GM19395 (cell line): ENCODE measurements around the gene TTLL9.
"Not testable (repeated sequence)": the region's sequence is repeated elsewhere in the genome, so short reads cannot be mapped to it uniquely, and the experiment has no call there.

Experiments
- ATAC-seq: cut with Tn5 transposase; IDR thresholded peaks from one replicate; pipeline ENCODE4 v1.9.1; 2021; ENCODE audit warnings: mild to moderate bottlenecking, moderate library complexity; ENCODE audit not compliant: unreplicated experiment

The TTLL9 gene

GRCh38 chr20:31916708-31917107 is 46.3 kb downstream of the TTLL9 start:
- no peak for ATAC-seq

- ATAC-seq, result not testable (repeated sequence)
Observed at GRCh38 chr20:31917962-31918412, 47.6 kb downstream of the TTLL9 start.

DNA sequence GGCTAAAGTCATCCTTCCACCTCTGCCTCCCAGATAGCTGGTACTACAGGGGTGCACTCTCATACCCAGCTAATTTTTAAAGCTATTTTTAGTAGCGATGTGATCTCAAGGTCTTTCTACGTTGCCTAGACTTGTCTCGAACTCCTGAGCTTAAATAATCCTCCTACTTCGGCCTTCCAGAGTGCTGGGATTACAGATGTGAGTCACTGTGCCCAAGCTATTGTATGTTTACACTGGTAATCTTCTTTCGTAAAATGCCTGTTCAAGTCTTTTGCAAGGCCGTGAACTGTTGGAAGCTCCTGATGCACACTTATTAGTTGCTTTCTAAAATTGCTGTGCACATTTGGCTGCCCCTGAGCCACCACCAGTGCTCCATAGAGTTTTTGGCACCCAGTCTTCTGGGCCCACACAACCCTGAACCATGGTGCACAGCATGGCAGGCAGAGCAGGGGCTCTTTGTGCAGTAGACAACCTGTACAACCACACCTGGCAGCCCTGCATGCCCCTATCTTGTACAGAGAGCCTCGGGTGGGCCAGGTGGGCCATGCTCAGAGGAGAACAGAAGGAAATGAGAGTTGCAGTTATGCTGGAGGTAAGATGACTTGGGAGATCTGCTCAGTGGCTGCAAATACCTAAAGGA is 48.2 kb downstream of the TTLL9 start:
- ATAC-seq, result no peak

GRCh38 chr20:31919410-31920155 is 49.1 kb downstream of the TTLL9 start:
- ATAC-seq, result no peak

GRCh38 chr20:31920275-31920855 is 49.9 kb downstream of the TTLL9 start:
- ATAC-seq, result no peak

GRCh38 chr20:31921480-31921879 is 51.0 kb downstream of the TTLL9 start:
- ATAC-seq, result not testable (repeated sequence)

- no peak for ATAC-seq
Observed at GRCh38 chr20:31922181-31922580, 51.7 kb downstream of the TTLL9 start.

GRCh38 chr20:31922588-31922987 is 52.2 kb downstream of the TTLL9 start:
- ATAC-seq, result no peak

GRCh38 chr20:31923388-31924331 is 53.2 kb downstream of the TTLL9 start:
- ATAC-seq, result peak; percentile 62

DNA sequence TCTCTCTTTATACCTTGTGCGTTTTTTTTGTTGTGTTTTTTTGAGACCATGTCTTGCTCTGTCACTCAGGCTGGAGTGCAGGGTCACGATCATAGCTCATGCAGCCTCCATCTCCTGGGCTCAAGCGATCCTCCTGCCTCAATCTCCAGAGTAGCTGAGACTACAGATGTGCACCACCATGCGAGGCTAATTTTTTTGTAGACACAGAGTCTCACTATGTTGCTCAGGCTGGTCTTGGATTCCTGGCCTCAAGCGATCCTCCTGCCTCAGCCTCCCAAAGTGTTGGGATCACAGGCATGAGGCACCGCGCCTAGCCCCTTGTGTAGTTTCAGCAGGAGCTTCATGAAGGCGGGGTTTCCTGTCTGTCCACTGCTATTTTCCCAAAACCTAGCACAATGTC is 54.1 kb downstream of the TTLL9 start:
- no peak for ATAC-seq

DNA sequence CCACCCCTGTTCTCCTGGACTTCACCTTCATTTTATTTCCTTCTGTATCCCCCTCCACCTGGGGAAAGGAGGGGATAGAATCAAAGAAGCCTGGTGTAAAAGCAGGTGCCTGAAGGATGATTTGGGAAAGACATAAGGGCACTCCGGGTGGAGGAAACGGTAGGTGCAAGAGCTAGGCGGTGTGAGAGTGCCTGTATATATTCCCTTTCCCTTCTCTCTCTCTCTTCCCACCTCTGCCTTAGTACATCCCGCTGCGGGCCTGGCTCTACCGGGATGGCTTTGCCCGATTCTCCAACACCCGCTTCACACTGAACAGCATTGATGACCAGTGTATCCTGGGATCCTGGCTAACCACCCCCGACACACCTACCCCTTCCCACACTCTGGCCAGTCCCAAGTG is 55.2 kb downstream of the TTLL9 start:
- no peak for ATAC-seq

DNA sequence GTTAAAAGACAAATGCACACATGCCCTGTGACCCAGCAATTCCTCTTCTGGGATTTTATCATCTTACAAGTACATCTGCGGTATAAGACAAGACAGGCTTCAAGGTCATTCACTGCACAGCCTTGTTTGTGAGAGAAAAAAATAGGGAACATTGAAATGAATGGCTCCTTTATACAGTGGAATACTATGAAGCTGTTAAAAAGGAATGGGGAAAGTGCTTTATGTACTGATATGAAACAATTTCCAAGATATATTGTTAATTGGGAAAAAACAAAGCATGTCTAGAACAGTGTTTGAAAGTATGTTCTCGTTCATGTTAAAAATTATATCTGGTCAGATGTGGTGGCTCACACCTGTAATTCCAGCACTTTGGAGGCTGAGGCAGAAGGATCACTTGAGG is 56.1 kb downstream of the TTLL9 start:
- no peak for ATAC-seq

GRCh38 chr20:31927627-31928159 is 57.3 kb downstream of the TTLL9 start:
- no peak for ATAC-seq

DNA sequence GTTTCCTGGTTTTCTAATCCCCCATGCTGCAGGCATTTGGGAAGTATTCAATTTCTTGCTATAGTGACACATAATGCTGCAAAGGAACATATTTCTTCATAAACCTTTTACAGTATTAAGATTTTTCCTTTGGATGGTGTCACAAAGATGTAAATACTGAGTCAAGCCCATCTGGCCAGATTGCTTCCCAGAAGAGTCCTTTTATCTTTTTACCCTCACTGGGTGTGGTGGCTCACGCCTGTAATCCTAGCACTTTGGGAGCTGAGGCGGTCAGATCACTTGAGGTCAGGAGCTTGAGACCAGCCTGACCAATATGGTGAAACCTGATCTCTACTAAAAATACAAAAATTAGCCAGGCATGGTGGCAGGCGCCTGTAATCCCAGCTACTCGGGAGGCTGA is 59.2 kb downstream of the TTLL9 start:
- ATAC-seq, result not testable (repeated sequence)

GRCh38 chr20:31930779-31931178 is 60.3 kb downstream of the TTLL9 start:
- no peak for ATAC-seq

- ATAC-seq, result no peak
Observed at GRCh38 chr20:31933698-31934097, 63.3 kb downstream of the TTLL9 start.

DNA sequence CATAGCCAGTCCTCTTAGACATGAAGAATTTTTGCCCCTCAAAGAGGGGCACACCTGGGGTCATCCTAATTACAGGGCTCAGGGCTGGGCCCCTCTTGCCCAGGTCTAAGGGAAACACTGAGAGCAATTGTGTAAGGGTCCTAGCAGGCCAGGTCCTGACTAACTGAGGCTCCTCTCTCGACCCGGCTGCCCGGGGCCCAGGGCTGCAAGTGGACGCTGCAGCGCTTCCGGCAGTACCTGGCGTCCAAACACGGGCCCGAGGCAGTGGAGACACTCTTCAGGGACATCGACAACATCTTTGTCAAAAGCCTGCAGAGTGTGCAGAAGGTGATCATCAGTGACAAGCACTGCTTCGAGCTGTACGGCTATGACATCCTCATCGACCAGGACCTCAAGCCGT is 64.1 kb downstream of the TTLL9 start:
- no peak for ATAC-seq

GRCh38 chr20:31934968-31935764 is 64.7 kb downstream of the TTLL9 start:
- no peak for ATAC-seq

GRCh38 chr20:31936420-31936819 is 66.0 kb downstream of the TTLL9 start:
- no peak for ATAC-seq

DNA sequence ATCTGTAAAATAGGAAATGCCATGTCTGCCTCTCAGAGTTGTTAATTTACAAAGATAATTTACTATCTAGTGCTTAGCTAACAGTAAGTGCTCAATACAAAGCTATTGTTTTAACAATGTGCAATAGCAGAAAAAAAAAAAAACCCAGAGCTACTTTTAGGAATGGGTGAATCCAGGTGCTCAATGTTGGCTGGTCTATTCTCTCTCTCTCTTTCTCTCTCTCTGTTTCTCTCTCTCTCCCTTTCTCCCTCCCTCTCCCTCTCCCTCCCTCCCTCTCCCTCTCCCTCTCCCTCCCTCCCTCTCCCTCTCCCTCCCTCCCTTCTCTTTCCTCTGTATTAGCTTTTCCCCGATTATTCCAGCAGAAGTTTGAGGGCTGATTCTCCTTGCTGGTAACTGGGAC is 67.4 kb downstream of the TTLL9 start:
- ATAC-seq, result no peak
